ENCODE data around the gene GNG13.

GNG13 gene

GRCh38 chr16:828891-829290, 28.4 kb upstream of the GNG13 start:
- no peak overlapping the region for H3K4me3 Mint-ChIP-seq
- H3K36me3 Mint-ChIP-seq (ENCODE audit: low read depth), result no peaks in the 10 kb centered on the region
- no peak overlapping the region for H3K27ac Mint-ChIP-seq
- peaks cover 33% of the 10 kb centered on the region for H3K27me3 Mint-ChIP-seq (ENCODE audit: low read depth)
- peaks cover 3% of the 10 kb centered on the region for H3K9me3 Mint-ChIP-seq
- TF ChIP-seq CTCF (IDR thresholded peaks at IDR 0.05; ENCODE audit: unreplicated experiment in 3 of 3), result no peak
- peaks cover 8% of the 10 kb centered on the region for H3K4me1 Mint-ChIP-seq

- H3K27me3 Mint-ChIP-seq (ENCODE audit: low read depth), result peaks cover 29% of the 10 kb centered on the region
- no peak overlapping the region for H3K27ac Mint-ChIP-seq
- peaks cover 6% of the 10 kb centered on the region for H3K9me3 Mint-ChIP-seq
- H3K4me1 Mint-ChIP-seq, result peaks cover 8% of the 10 kb centered on the region
- TF ChIP-seq CTCF (IDR thresholded peaks at IDR 0.05; ENCODE audit: unreplicated experiment in 3 of 3), result no peak
- H3K36me3 Mint-ChIP-seq (ENCODE audit: low read depth), result no peaks in the 10 kb centered on the region
- H3K4me3 Mint-ChIP-seq, result no peak overlapping the region
Observed at GRCh38 chr16:827513-827912, 27.0 kb upstream of the GNG13 start.

- Mint-ChIP-seq H3K27ac (peak overlapping the region; percentile 6 to 78 (median 46)), H3K9me3 (peaks cover 10% of the 10 kb centered on the region), H3K27me3 (ENCODE audit: low read depth) (peaks cover 30% of the 10 kb centered on the region), H3K4me3 (peak overlapping the region; percentile 13 to 67 (median 27)), H3K4me1 (peaks cover 8% of the 10 kb centered on the region), H3K36me3 (ENCODE audit: low read depth) (no peaks in the 10 kb centered on the region)
- no peak for TF ChIP-seq CTCF (IDR thresholded peaks at IDR 0.05; ENCODE audit: unreplicated experiment in 3 of 3)
Observed at GRCh38 chr16:825341-826061, 25.0 kb upstream of the GNG13 start.

- Mint-ChIP-seq H3K4me3 (no peak overlapping the region), H3K36me3 (ENCODE audit: low read depth) (no peaks in the 10 kb centered on the region), H3K27me3 (ENCODE audit: low read depth) (peaks cover 27% of the 10 kb centered on the region), H3K27ac (no peak overlapping the region), H3K4me1 (peaks cover 8% of the 10 kb centered on the region), H3K9me3 (peaks cover 10% of the 10 kb centered on the region)
- TF ChIP-seq CTCF (IDR thresholded peaks at IDR 0.05; ENCODE audit: unreplicated experiment in 3 of 3), result no peak
Observed at GRCh38 chr16:824601-825000, 24.1 kb upstream of the GNG13 start.

GRCh38 chr16:824194-824593, 23.7 kb upstream of the GNG13 start:
- Mint-ChIP-seq H3K27ac (no peak overlapping the region), H3K27me3 (ENCODE audit: low read depth) (peaks cover 28% of the 10 kb centered on the region), H3K36me3 (ENCODE audit: low read depth) (no peaks in the 10 kb centered on the region), H3K4me3 (no peak overlapping the region), H3K9me3 (peaks cover 10% of the 10 kb centered on the region), H3K4me1 (peaks cover 8% of the 10 kb centered on the region)
- TF ChIP-seq CTCF (IDR thresholded peaks at IDR 0.05; ENCODE audit: unreplicated experiment in 3 of 3), result no peak

- no peak overlapping the region for H3K4me3 Mint-ChIP-seq
- H3K36me3 Mint-ChIP-seq (ENCODE audit: low read depth), result no peaks in the 10 kb centered on the region
- H3K27ac Mint-ChIP-seq, result no peak overlapping the region
- peaks cover 8% of the 10 kb centered on the region for H3K4me1 Mint-ChIP-seq
- no peak for TF ChIP-seq CTCF (IDR thresholded peaks at IDR 0.05; ENCODE audit: unreplicated experiment in 3 of 3)
- peaks cover 10% of the 10 kb centered on the region for H3K9me3 Mint-ChIP-seq
- peaks cover 25% of the 10 kb centered on the region for H3K27me3 Mint-ChIP-seq (ENCODE audit: low read depth)
Observed at GRCh38 chr16:822909-823297, 22.4 kb upstream of the GNG13 start.
